GM21526 (cell line): ENCODE measurements around the gene DLG1.
"Not testable (repeated sequence)": the region's sequence is repeated elsewhere in the genome, so short reads cannot be mapped to it uniquely, and the experiment has no call there.

Experiments used
- ATAC-seq: cut with Tn5 transposase; IDR thresholded peaks from one replicate; pipeline ENCODE4 v1.9.1; 2021; ENCODE audit warnings: moderate library complexity; ENCODE audit not compliant: unreplicated experiment, low FRiP score

The DLG1 gene

GRCh38 chr3:197122394-197122793, 176.0 kb downstream of the DLG1 start:
- no peak for ATAC-seq

- no peak for ATAC-seq
Observed at GRCh38 chr3:197117114-197117513, 181.3 kb downstream of the DLG1 start.

GRCh38 chr3:197114007-197114406, 184.4 kb downstream of the DLG1 start:
- no peak for ATAC-seq

GRCh38 chr3:197111685-197112084, 186.7 kb downstream of the DLG1 start:
- ATAC-seq, result no peak

- no peak for ATAC-seq
Observed at GRCh38 chr3:197105786-197106185, 192.6 kb downstream of the DLG1 start.

GRCh38 chr3:197104738-197105137, 193.7 kb downstream of the DLG1 start:
- no peak for ATAC-seq

GRCh38 chr3:197103766-197104165, 194.6 kb downstream of the DLG1 start:
- no peak for ATAC-seq

- no peak for ATAC-seq
Observed at GRCh38 chr3:197093871-197094270, 204.5 kb downstream of the DLG1 start.

GRCh38 chr3:197088370-197088769, 210.0 kb downstream of the DLG1 start:
- no peak for ATAC-seq

GRCh38 chr3:197085137-197085536, 213.3 kb downstream of the DLG1 start:
- ATAC-seq, result no peak

- no peak for ATAC-seq
Observed at GRCh38 chr3:197083486-197083885, 214.9 kb downstream of the DLG1 start.

- ATAC-seq, result no peak
Observed at GRCh38 chr3:197082871-197083270, 215.5 kb downstream of the DLG1 start.

GRCh38 chr3:197080344-197080743, 218.1 kb downstream of the DLG1 start:
- no peak for ATAC-seq

- no peak for ATAC-seq
Observed at GRCh38 chr3:197076415-197076814, 222.0 kb downstream of the DLG1 start.

GRCh38 chr3:197068077-197068476, 230.3 kb downstream of the DLG1 start:
- no peak for ATAC-seq

- ATAC-seq, result no peak
Observed at GRCh38 chr3:197064771-197065170, 233.6 kb downstream of the DLG1 start.

- ATAC-seq, result no peak
Observed at GRCh38 chr3:197062446-197062845, 236.0 kb downstream of the DLG1 start.

GRCh38 chr3:197051637-197052036, 246.8 kb downstream of the DLG1 start:
- ATAC-seq, result not testable (repeated sequence)

- no peak for ATAC-seq
Observed at GRCh38 chr3:197050511-197050910, 247.9 kb downstream of the DLG1 start.

GRCh38 chr3:197042539-197042938, 255.9 kb downstream of the DLG1 start:
- no peak for ATAC-seq

GRCh38 chr3:197041875-197042488, 256.4 kb downstream of the DLG1 start:
- ATAC-seq, result no peak

- no peak for ATAC-seq
Observed at GRCh38 chr3:197040658-197041057, 257.8 kb downstream of the DLG1 start.
